Endothelial cell of umbilical vein (primary cell): ENCODE measurements around the gene B4GALNT1. TPM values are rescaled to one million over a fixed set of nuclear protein-coding genes. Genes with fewer than 3 reads are reported as not detected.

Experiments used
- BruUV-seq: library from RNA; stranded (reverse); fragments of 400-500 nt; replicated peaks from 2 replicates; lab custom pipeline; 2021; lab: Mats Ljungman, UMichigan
- CTCF ChIA-PET: fragments of 300-600, 350-600 bp; sonication (Branson Sonifier 250); formaldehyde crosslinking; loops from one replicate; lab custom pipeline; 2021; ENCODE audit warnings: antibody characterized with exemption, inconsistent platforms; lab: Charles Lee
- POLR2A ChIA-PET: fragments of 300-600, 350-600 bp; sonication (Branson Sonifier 250); formaldehyde crosslinking; loops from one replicate; lab custom pipeline; 2021; ENCODE audit warnings: antibody characterized with exemption, inconsistent platforms; lab: Charles Lee
- DNase-seq: peaks from one replicate; pipeline ENCODE4 v3.0.0-alpha.2; 2011; ENCODE audit warnings: low read depth, low spot score
- FAIRE-seq: peaks from 2 replicates; lab custom pipeline; 2011; peaks lifted over from hg19 to GRCh38; lab: Jason Lieb, UNC
- H2AFZ ChIP-seq: 2 replicates; pipeline ENCODE4 v1.6.0; 2012; ENCODE audit warnings: low read depth, low read length, control low read depth, inconsistent platforms
- H3K27ac ChIP-seq: 2 replicates; pipeline ENCODE4 v1.5.1; 2011; ENCODE audit warnings: low read depth, mild to moderate bottlenecking, control low read depth, low read length, moderate library complexity; ENCODE audit not compliant: insufficient read depth
- H3K27me3 ChIP-seq, 2 experiments: 2 replicates each; pipeline versions ENCODE4 v1.6.0 to v1.6.1; 2011; ENCODE audit warnings: low read length in 2 of 2, mixed read lengths in 1 of 2; ENCODE audit not compliant: control insufficient read depth in 2 of 2, insufficient read depth in 2 of 2
- H3K36me3 ChIP-seq, 2 experiments: 2 replicates in 1 of 2; 3 replicates in 1 of 2; pipeline ENCODE4 v1.5.1; 2011; ENCODE audit warnings: low read length in 2 of 2, mild to moderate bottlenecking in 1 of 2, moderate library complexity in 1 of 2; ENCODE audit not compliant: control insufficient read depth in 2 of 2, insufficient read depth in 2 of 2; ENCODE audit errors: extremely low read depth in 1 of 2
- H3K4me1 ChIP-seq: 3 replicates; pipeline ENCODE4 v1.5.1; 2011; ENCODE audit warnings: mild to moderate bottlenecking, low read length; ENCODE audit not compliant: control insufficient read depth, insufficient read depth; ENCODE audit errors: extremely low read depth
- H3K4me2 ChIP-seq: 2 replicates; pipeline ENCODE4 v1.6.1; 2011; ENCODE audit warnings: low read length, control low read depth, mixed read lengths; ENCODE audit not compliant: insufficient read depth
- H3K4me3 ChIP-seq, 3 experiments: fragments of 200-600 bp in 1 of 3; sonication (generic), shearing (Covaris generic) in 1 of 3; replicated peaks in 1 of 3; 2 replicates each; pipeline ENCODE4 v1.5.1; 2011 to 2016; ENCODE audit warnings: control low read depth in 3 of 3, low read length in 3 of 3, mild to moderate bottlenecking in 2 of 3, inconsistent platforms in 1 of 3, low read depth in 1 of 3, moderate library complexity in 1 of 3; ENCODE audit not compliant: insufficient read depth in 1 of 3
- H3K79me2 ChIP-seq: 2 replicates; pipeline ENCODE4 v1.6.0; 2012; ENCODE audit warnings: low read length, inconsistent platforms; ENCODE audit not compliant: control insufficient read depth, insufficient read depth
- H3K9ac ChIP-seq: replicated peaks from 2 replicates; pipeline ENCODE3; 2011; ENCODE audit warnings: low read length, control low read depth; ENCODE audit not compliant: insufficient read depth; ENCODE audit errors: extremely low read depth
- H3K9me1 ChIP-seq: replicated peaks from 3 replicates; pipeline ENCODE4 v1.6.0; 2011; ENCODE audit warnings: mild to moderate bottlenecking, low read length; ENCODE audit not compliant: control insufficient read depth, insufficient read depth; ENCODE audit errors: extremely low read depth
- H3K9me3 ChIP-seq: replicated peaks from 2 replicates; pipeline ENCODE4 v1.5.1; 2012; ENCODE audit warnings: low read length, inconsistent platforms; ENCODE audit not compliant: control insufficient read depth, insufficient read depth
- H4K20me1 ChIP-seq: replicated peaks from 2 replicates; pipeline ENCODE3; 2011; ENCODE audit warnings: mild to moderate bottlenecking, low read length; ENCODE audit not compliant: control insufficient read depth, insufficient read depth; ENCODE audit errors: extremely low read depth
- JUN ChIP-seq: IDR thresholded peaks from 2 replicates; pipeline ENCODE4 v1.6.1; 2011; ENCODE audit warnings: borderline replicate concordance, low read depth; ENCODE audit not compliant: insufficient read length, insufficient read depth
- MAX ChIP-seq: IDR thresholded peaks from 2 replicates; pipeline ENCODE4 v1.6.1; 2011; ENCODE audit not compliant: insufficient read depth, insufficient read length
- POLR2AphosphoS5 ChIP-seq: IDR thresholded peaks from 2 replicates; pipeline ENCODE4 v1.6.1; 2012; ENCODE audit warnings: low read depth, mild to moderate bottlenecking, control low read depth, low read length, moderate library complexity; ENCODE audit not compliant: insufficient read depth
- dilution Hi-C: fragments of 300-500 bp; cut with MboI; formaldehyde crosslinking; loops from one replicate; pipeline ENCODE4 v1.15.0; 2019; ENCODE audit warnings: low sequenced_read_pairs; ENCODE audit not compliant: extremely low pct_ligation_motif_present
- intact Hi-C: fragments of 100-400 bp; cut with micrococcal nuclease; formaldehyde crosslinking; loops from one replicate; pipeline ENCODE4 v1.10.0; 2022
- polyA plus RNA-seq, 4 experiments: library from polyadenylated mRNA; depleted of rRNA in 3 of 4; stranded (reverse) in 3 of 4; unstranded in 1 of 4; fragments of >200 nt; gene quantifications; 2 replicates each; pipeline versions ENCODE4 v1.2.1 to v1.2.3, GENCODE V29; 2011 to 2012; ENCODE audit warnings: missing spikeins in 1 of 4
- total RNA-seq: library from RNA; stranded (reverse); gene quantifications from 2 replicates; pipeline ENCODE4 v1.2.3, GENCODE V29; 2021

Gene B4GALNT1
- total and polyA plus RNA-seq, 2 donors (not counting 3 experiments of a cell fraction or from before 2014, with no cell fraction given) = 0.33 to 0.35 TPM

GRCh38 chr12:57620245-57620935 is 12.6 kb downstream of the B4GALNT1 start:
- no peak overlapping the region for H3K4me2 ChIP-seq
- H3K9me3 ChIP-seq = no peaks in the 10 kb centered on the region
- no peaks in the 10 kb centered on the region for H3K79me2 ChIP-seq
- no peak overlapping the region for H3K4me3 ChIP-seq
- FAIRE-seq (no peak), DNase-seq (no peak)
- H3K27me3 ChIP-seq = peaks cover 50 to 55% of the 10 kb centered on the region in 2 experiments
- H3K4me1 ChIP-seq = peaks cover 5% of the 10 kb centered on the region
- H3K36me3 ChIP-seq = no peaks in the 10 kb centered on the region
- H3K27ac ChIP-seq = no peak overlapping the region
- H3K9ac ChIP-seq = no peak overlapping the region
- CTCF ChIA-PET = interaction anchor here (1.2 to 3.4 kb wide), 9 partner anchors 9 to 162 kb away, joined by 4 to 113 read pairs (median 7); partner anchors contain the start of genes ARHGEF25, B4GALNT1, DTX3 and GLI1
- BruUV-seq = no TSS peak
- H3K9me1 ChIP-seq = no peaks in the 10 kb centered on the region
- no peak for TF ChIP-seq POLR2AphosphoS5
- no peak for TF ChIP-seq JUN
- intact Hi-C loops = loop anchor here (2.0 kb wide), 1 partner anchor 162 kb away; the partner anchor contains the start of gene GLI1
- POLR2A ChIA-PET = interaction anchor here (1.8 kb wide), 1 partner anchor 29 kb away, joined by 6 read pairs; no protein-coding TSS in a partner anchor
- H4K20me1 ChIP-seq = no peaks in the 10 kb centered on the region
- dilution Hi-C loops = no loop called here
- no peak overlapping the region for H2AFZ ChIP-seq

GRCh38 chr12:57619434-57620244 is 13.4 kb downstream of the B4GALNT1 start:
- H3K4me1 ChIP-seq = peaks cover 5% of the 10 kb centered on the region
- TF ChIP-seq MAX = no peak
- no peak overlapping the region for H3K4me2 ChIP-seq
- no peak for DNase-seq
- H3K9me1 ChIP-seq = no peaks in the 10 kb centered on the region
- H3K4me3 ChIP-seq = no peak overlapping the region
- H3K79me2 ChIP-seq = no peaks in the 10 kb centered on the region
- no TSS peak for BruUV-seq
- intact Hi-C loops (loop anchor here (2.0 kb wide), 1 partner anchor 161 kb away; the partner anchor contains the start of gene GLI1), dilution Hi-C loops (no loop called here)
- no peaks in the 10 kb centered on the region for H3K9me3 ChIP-seq
- H3K36me3 ChIP-seq = no peaks in the 10 kb centered on the region
- H2AFZ ChIP-seq = no peak overlapping the region
- peaks cover 50 to 55% of the 10 kb centered on the region in 2 experiments for H3K27me3 ChIP-seq
- H3K27ac ChIP-seq = no peak overlapping the region
- no peaks in the 10 kb centered on the region for H4K20me1 ChIP-seq
- FAIRE-seq = no peak
- ChIA-PET POLR2A (interaction anchor here (1.8 kb wide), 1 partner anchor 28 kb away, joined by 6 read pairs; no protein-coding TSS in a partner anchor), CTCF (interaction anchor here (1.2 to 3.4 kb wide), 5 partner anchors 8 to 40 kb away, joined by 3 to 113 read pairs (median 7); partner anchors contain the start of genes ARHGEF25 and B4GALNT1)
- H3K9ac ChIP-seq = no peak overlapping the region
